KMS-11 (cell line): ENCODE measurements around the gene GTSE1.

Source experiments
- H2AFZ ChIP-seq: fragments of 200-600 bp; sonication (generic); 2 replicates; pipeline ENCODE4 v1.6.1; 2016; ENCODE audit warnings: antibody characterized with exemption, mixed run types, low read depth
- H3K27ac ChIP-seq: fragments of 200-600 bp; sonication (generic); 2 replicates; pipeline ENCODE4 v1.6.1; 2016; ENCODE audit warnings: mild to moderate bottlenecking, mixed run types
- H3K27me3 ChIP-seq: fragments of 200-600 bp; sonication (generic); 2 replicates; pipeline ENCODE4 v1.6.1; 2017; ENCODE audit warnings: mild to moderate bottlenecking, low read depth, mixed run types, moderate library complexity; ENCODE audit not compliant: insufficient read depth
- H3K36me3 ChIP-seq: fragments of 200-600 bp; sonication (generic); 2 replicates; pipeline ENCODE4 v1.6.1; 2017; ENCODE audit warnings: mild to moderate bottlenecking, mixed run types; ENCODE audit not compliant: insufficient read depth
- H3K4me1 ChIP-seq: fragments of 200-600 bp; sonication (generic); 2 replicates; pipeline ENCODE4 v1.6.1; 2016; ENCODE audit warnings: mild to moderate bottlenecking, low read depth, mixed run types; ENCODE audit not compliant: poor library complexity, severe bottlenecking
- H3K4me2 ChIP-seq: fragments of 200-600 bp; sonication (generic); 2 replicates; pipeline ENCODE4 v1.7.0; 2016; ENCODE audit warnings: mild to moderate bottlenecking, mixed run types
- H3K4me3 ChIP-seq: fragments of 200-600 bp; sonication (generic); IDR thresholded peaks from 2 replicates; pipeline ENCODE4 v1.6.1; 2017; ENCODE audit warnings: low read depth, low read length, mixed read lengths; ENCODE audit not compliant: insufficient read depth
- H3K79me2 ChIP-seq: fragments of 200-600 bp; sonication (generic); 2 replicates; pipeline ENCODE4 v1.6.1; 2016; ENCODE audit warnings: low read depth, mixed run types; ENCODE audit not compliant: insufficient read depth
- H3K9ac ChIP-seq: fragments of 200-600 bp; sonication (generic); 2 replicates; pipeline ENCODE4 v1.6.1; 2016; ENCODE audit warnings: mild to moderate bottlenecking, mixed run types
- H4K20me1 ChIP-seq: fragments of 200-600 bp; sonication (generic); 2 replicates; pipeline ENCODE4 v1.6.1; 2016; ENCODE audit warnings: mild to moderate bottlenecking, mixed run types; ENCODE audit not compliant: insufficient read depth
- TF ChIP-seq, protein P1 (sequence below): fragments of 200-600 bp; sonication (generic); conservative IDR thresholded peaks from 2 replicates; pipeline ENCODE4 v1.6.1; 2017; ENCODE audit warnings: low read depth, mild to moderate bottlenecking, antibody characterized with exemption, low read length, moderate library complexity, mixed read lengths

The GTSE1 gene

GRCh38 chr22:46361826-46362202 is 65.1 kb downstream of the GTSE1 start:
- H4K20me1 ChIP-seq = no peaks in the 10 kb centered on the region
- H3K4me3 ChIP-seq = no peak overlapping the region
- H2AFZ ChIP-seq = no peak overlapping the region
- no peaks in the 10 kb centered on the region for H3K79me2 ChIP-seq
- H3K4me2 ChIP-seq = no peak overlapping the region
- H3K4me1 ChIP-seq = no peaks in the 10 kb centered on the region
- H3K27ac ChIP-seq = no peak overlapping the region
- H3K27me3 ChIP-seq = no peaks in the 10 kb centered on the region
- TF ChIP-seq, protein P1, sequence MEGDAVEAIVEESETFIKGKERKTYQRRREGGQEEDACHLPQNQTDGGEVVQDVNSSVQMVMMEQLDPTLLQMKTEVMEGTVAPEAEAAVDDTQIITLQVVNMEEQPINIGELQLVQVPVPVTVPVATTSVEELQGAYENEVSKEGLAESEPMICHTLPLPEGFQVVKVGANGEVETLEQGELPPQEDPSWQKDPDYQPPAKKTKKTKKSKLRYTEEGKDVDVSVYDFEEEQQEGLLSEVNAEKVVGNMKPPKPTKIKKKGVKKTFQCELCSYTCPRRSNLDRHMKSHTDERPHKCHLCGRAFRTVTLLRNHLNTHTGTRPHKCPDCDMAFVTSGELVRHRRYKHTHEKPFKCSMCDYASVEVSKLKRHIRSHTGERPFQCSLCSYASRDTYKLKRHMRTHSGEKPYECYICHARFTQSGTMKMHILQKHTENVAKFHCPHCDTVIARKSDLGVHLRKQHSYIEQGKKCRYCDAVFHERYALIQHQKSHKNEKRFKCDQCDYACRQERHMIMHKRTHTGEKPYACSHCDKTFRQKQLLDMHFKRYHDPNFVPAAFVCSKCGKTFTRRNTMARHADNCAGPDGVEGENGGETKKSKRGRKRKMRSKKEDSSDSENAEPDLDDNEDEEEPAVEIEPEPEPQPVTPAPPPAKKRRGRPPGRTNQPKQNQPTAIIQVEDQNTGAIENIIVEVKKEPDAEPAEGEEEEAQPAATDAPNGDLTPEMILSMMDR = no peak
- H3K36me3 ChIP-seq = no peaks in the 10 kb centered on the region
- no peak overlapping the region for H3K9ac ChIP-seq

GRCh38 chr22:46362203-46362933 is 65.7 kb downstream of the GTSE1 start:
- Histone ChIP-seq H4K20me1 (no peaks in the 10 kb centered on the region), H3K4me3 (no peak overlapping the region), H3K9ac (no peak overlapping the region), H3K79me2 (no peaks in the 10 kb centered on the region), H3K27ac (no peak overlapping the region), H2AFZ (no peak overlapping the region), H3K36me3 (no peaks in the 10 kb centered on the region), H3K27me3 (no peaks in the 10 kb centered on the region), H3K4me2 (no peak overlapping the region), H3K4me1 (no peaks in the 10 kb centered on the region)
- TF ChIP-seq, protein P1 = no peak

DNA sequence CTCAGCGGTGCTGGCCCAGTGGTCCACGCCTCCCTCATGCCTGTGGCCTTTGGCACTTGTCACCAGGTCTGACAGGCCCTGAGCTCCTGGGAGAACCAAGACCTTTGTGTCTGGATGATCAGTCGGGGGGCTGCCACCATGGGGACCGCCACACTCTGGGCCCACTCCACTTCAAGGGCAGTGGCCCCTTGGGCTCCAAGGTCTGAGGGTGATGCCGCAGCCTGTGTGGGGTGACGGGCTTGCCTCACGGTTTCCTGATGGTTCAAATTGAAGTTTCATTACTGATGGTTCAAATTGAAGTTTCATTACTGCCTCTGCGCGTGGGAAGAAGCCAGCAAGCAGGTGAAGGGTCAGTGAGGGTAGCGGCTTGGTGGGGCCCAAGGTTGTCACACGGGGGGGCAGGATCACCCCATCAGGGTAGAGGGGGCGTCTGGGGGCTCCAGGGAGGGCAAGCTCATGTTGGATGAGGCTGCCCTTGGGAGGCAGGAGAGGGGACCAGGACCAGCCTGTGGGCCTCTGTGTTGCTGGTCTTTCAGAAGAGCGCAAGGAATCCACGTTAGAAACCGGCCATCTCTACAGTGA is 66.4 kb downstream of the GTSE1 start:
- H3K79me2 ChIP-seq = no peaks in the 10 kb centered on the region
- H3K27me3 ChIP-seq = no peaks in the 10 kb centered on the region
- no peak overlapping the region for H3K4me3 ChIP-seq
- no peak overlapping the region for H3K4me2 ChIP-seq
- H2AFZ ChIP-seq = no peak overlapping the region
- H3K36me3 ChIP-seq = no peaks in the 10 kb centered on the region
- no peaks in the 10 kb centered on the region for H3K4me1 ChIP-seq
- no peak overlapping the region for H3K27ac ChIP-seq
- no peak overlapping the region for H3K9ac ChIP-seq
- TF ChIP-seq, protein P1 = no peak
- H4K20me1 ChIP-seq = no peaks in the 10 kb centered on the region

GRCh38 chr22:46363611-46364321 is 67.1 kb downstream of the GTSE1 start:
- Histone ChIP-seq H3K4me2 (no peak overlapping the region), H3K4me1 (no peaks in the 10 kb centered on the region), H4K20me1 (no peaks in the 10 kb centered on the region), H3K9ac (no peak overlapping the region), H3K79me2 (no peaks in the 10 kb centered on the region), H3K27ac (no peak overlapping the region), H3K36me3 (no peaks in the 10 kb centered on the region), H2AFZ (no peak overlapping the region), H3K4me3 (no peak overlapping the region), H3K27me3 (no peaks in the 10 kb centered on the region)
- TF ChIP-seq, protein P1 = no peak
